ENCODE results near the gene C22orf42. TPM values are rescaled to one million over a fixed set of nuclear protein-coding genes. Genes with fewer than 3 reads are reported as not detected.
A peak's percentile ranks its signal among the peaks of the same experiment; 100 is the strongest.
"Not testable (repeated sequence)": the region's sequence is repeated elsewhere in the genome, so short reads cannot be mapped to it uniquely, and the experiment has no call there.

C22orf42 gene
- total RNA-seq, 4 donors from 2014 or later, result not detected

DNA sequence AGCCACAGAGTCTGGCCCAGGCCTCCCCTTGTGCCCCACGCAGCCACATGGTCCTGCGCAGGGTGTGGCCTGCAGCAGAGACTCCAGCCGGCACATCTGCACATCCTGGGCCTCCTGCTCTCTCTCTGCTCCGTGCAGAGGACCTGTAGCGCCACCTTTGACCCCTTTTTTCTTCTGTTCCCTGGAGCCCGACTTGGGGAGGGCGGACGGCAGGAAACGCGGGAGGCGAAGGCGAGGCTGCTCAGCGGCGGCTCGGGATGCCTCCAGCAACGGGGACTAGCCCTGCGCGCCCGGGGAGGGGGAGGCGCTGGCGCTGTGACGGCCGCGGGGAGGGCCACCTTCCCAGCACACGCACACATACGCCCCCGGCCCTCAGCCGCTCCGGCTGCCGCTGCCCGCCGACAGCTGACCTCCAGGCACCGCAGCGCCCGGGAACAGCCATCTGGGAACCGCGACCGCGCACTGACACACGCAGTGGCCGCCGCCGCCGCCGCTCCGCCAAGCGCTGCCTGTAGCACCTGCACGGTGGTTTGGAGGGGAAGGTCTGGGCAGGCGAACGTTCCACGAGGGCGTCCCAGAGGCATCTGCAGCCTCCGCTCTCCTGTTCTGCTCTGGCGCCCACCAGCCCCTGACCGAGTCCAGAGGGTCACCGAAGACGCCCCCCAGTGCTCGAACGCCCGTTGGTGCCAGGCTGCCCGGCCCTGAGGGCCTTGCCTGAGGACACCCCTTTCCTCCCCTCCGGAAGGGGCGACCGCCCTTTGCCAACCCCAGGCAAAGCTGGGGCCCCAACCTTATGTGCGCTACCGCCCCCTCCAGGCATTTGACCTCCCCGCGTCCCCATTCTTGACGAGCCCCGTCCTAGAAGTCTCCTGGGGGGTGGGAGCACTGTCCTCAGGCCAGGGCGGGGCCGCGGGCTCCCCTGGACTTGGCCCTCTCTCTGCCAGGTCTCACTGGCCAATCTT, 16.9 kb upstream of the C22orf42 start:
- Histone ChIP-seq H3K27ac (no peak overlapping the region), H3K9me3 (no peaks in the 10 kb centered on the region), H3K36me3 (no peaks in the 10 kb centered on the region), H3K27me3 (peaks cover 71% of the 10 kb centered on the region), H3K4me1 (peaks cover 7% of the 10 kb centered on the region), H3K4me3 (peak overlapping the region; percentile 23)
- peak in 1 of 2 donors; percentile 63 for DNase-seq (ENCODE audit: low spot score in 2 of 2)
- no peak for TF ChIP-seq POLR2AphosphoS5 (IDR thresholded peaks at IDR 0.05)
- 45% methylated on average over 2 of the region's 73 CpGs for WGBS

DNA sequence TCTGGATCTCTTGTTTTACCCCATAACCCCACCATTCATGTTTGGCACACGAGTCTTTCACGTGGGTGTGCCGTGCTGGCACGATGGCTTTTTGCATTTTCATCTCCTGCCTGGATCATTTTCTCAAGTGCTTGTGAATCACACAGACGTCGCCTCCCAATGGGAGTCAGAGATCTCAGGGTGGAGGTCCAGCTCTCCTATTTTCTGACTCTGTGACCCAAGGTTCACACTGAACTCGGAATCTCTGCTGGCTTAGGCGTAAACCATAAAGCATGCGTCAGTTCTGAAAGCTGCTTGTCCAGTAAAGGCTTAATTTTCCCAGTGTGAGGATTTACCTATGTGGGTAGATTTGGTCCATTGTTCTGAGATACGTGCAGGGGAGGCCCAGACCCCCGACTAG, 16.0 kb upstream of the C22orf42 start:
- TF ChIP-seq POLR2A (IDR thresholded peaks at IDR 0.05) (no peak), EP300 (IDR thresholded peaks at IDR 0.05) (no peak), POLR2AphosphoS5 (IDR thresholded peaks at IDR 0.05) (no peak)
- TF ChIP-seq, protein P1, sequence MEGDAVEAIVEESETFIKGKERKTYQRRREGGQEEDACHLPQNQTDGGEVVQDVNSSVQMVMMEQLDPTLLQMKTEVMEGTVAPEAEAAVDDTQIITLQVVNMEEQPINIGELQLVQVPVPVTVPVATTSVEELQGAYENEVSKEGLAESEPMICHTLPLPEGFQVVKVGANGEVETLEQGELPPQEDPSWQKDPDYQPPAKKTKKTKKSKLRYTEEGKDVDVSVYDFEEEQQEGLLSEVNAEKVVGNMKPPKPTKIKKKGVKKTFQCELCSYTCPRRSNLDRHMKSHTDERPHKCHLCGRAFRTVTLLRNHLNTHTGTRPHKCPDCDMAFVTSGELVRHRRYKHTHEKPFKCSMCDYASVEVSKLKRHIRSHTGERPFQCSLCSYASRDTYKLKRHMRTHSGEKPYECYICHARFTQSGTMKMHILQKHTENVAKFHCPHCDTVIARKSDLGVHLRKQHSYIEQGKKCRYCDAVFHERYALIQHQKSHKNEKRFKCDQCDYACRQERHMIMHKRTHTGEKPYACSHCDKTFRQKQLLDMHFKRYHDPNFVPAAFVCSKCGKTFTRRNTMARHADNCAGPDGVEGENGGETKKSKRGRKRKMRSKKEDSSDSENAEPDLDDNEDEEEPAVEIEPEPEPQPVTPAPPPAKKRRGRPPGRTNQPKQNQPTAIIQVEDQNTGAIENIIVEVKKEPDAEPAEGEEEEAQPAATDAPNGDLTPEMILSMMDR (IDR thresholded peaks at IDR 0.05), result no peak
- peaks cover 7% of the 10 kb centered on the region for H3K4me1 ChIP-seq
- DNase-seq (ENCODE audit: low spot score in 2 of 2), result peak in 1 of 2 donors; percentile 44
- H3K27ac ChIP-seq, result no peak overlapping the region
- H3K9me3 ChIP-seq, result no peaks in the 10 kb centered on the region
- no peak overlapping the region for H3K4me3 ChIP-seq
- H3K36me3 ChIP-seq, result no peaks in the 10 kb centered on the region
- WGBS, result 74% methylated on average over 11 of the region's 11 CpGs
- peaks cover 65% of the 10 kb centered on the region for H3K27me3 ChIP-seq

DNA sequence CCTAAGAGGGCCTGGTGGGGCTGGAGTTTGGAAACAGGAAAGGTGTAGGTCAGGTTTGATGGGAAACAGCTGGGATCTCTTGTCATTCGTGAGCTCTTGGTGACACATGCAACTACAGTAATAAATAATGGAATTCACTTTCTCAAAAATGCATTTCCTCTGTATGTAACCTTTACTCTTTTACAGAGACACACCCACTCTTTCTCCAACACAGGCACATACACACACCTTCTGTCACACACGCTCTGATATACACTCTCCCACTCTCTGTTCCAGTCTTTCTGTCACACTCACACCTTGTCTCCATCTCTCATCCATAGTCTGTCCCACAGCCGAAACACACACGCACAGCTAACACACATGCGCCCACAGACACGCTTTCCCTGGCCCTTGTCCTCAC, 6.6 kb upstream of the C22orf42 start:
- no peaks in the 10 kb centered on the region for H3K36me3 ChIP-seq
- H3K4me3 ChIP-seq, result no peak overlapping the region
- H3K27ac ChIP-seq, result no peak overlapping the region
- TF ChIP-seq POLR2AphosphoS5 (IDR thresholded peaks at IDR 0.05) (no peak), POLR2A (IDR thresholded peaks at IDR 0.05) (no peak)
- TF ChIP-seq, protein P1 (IDR thresholded peaks at IDR 0.05), result no peak
- H3K9me3 ChIP-seq, result no peaks in the 10 kb centered on the region
- no peaks in the 10 kb centered on the region for H3K4me1 ChIP-seq
- DNase-seq (ENCODE audit: low spot score in 2 of 2), result no peak
- H3K27me3 ChIP-seq, result peaks cover 13% of the 10 kb centered on the region
- WGBS, result 65% methylated on average over 6 of the region's 6 CpGs

DNA sequence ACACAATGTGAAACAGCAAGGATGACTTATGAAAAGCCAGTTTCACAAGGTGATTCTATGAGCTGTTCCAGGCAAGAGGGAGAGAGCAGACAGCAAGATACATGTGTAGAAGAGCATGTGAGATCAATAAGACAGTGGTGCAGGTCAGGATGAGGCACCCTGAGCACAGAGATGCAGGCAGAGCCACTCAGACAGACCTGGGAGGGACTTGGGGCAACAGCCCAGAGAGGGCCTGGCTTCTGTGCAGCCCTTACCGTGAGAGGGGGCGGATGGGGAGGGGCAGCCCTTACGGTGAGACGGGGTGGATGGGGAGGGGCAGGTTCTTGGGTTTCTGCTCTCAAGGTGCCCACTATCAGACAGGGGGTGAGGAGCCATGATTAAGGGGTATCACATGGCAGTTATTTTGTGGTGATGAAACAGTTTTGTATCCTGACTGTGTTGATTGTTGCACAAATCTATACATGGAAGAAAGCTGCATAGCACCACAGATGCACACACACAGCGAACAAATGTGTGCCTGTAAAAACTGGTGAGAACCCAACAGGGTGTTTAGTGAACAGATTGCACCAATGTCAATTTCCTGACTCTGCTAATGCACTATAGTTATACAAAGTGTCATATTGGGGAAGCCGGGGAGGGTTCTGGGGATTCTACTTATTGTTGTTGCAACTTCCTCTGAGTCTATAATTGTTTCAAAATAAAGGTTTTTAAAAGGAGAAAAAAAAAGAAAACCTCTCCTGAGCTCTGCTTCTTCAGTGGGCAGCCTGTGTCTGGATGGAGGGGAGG, 5.2 kb upstream of the C22orf42 start:
- WGBS, result 34% methylated on average over 5 of the region's 6 CpGs
- Histone ChIP-seq H3K36me3 (no peaks in the 10 kb centered on the region), H3K4me3 (no peak overlapping the region), H3K27ac (no peak overlapping the region), H3K27me3 (peaks cover 13% of the 10 kb centered on the region), H3K4me1 (no peaks in the 10 kb centered on the region), H3K9me3 (no peaks in the 10 kb centered on the region)
- TF ChIP-seq POLR2AphosphoS5 (IDR thresholded peaks at IDR 0.05) (no peak), POLR2A (IDR thresholded peaks at IDR 0.05) (no peak), EP300 (IDR thresholded peaks at IDR 0.05) (no peak)
- TF ChIP-seq, protein P1 (IDR thresholded peaks at IDR 0.05), result no peak
- DNase-seq (ENCODE audit: low spot score in 2 of 2), result no peak

DNA sequence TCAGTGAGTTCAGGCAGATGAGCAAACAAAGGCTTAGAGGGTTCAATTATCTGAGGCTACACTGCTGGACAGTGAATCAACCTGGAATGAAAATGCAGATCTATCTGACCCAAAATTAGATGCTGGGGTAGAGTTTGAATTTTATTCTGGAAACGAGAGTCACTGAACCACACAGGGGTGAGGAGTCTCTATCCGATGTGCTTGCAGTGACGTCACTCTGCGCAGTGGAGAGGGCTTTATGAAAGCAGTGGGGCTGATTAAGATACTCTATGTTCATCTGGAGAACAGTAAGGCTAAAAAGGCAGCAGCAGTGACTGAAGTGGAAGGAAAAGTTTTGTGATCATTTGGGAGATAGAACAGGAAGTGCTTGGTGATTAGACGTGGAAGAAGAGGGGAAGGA, 1.3 kb upstream of the C22orf42 start:
- H3K27ac ChIP-seq; H3K4me3 ChIP-seq; DNase-seq (ENCODE audit: low spot score in 2 of 2); H3K36me3 ChIP-seq; H3K9me3 ChIP-seq; H3K4me1 ChIP-seq: not testable (repeated sequence)
- peaks cover 17% of the 10 kb centered on the region for H3K27me3 ChIP-seq
- WGBS, result 78% methylated on average over 5 of the region's 5 CpGs

DNA sequence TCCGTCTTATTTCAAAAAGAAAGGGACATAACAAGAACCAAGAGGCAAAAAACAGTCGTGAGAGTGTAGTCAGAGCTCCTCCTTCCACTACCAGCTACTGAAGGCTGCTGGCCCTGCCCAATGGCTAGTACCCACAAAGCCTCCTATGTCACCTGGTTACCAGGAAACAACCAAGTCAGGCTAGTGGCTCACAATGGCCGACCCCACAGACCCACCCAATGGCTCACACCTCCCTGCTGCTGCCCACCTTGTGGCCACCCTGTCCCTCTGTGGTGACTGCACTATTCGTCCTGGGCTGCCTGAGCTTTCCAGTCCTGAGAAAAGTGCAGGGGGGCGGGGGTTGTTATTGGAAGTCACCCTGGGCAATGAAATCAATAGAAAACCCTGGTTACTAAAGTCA, 1.5 kb downstream of the C22orf42 start:
- not testable (repeated sequence) for H3K4me1 ChIP-seq; H3K4me3 ChIP-seq; H3K27me3 ChIP-seq; DNase-seq (ENCODE audit: low spot score in 2 of 2); H3K9me3 ChIP-seq; H3K36me3 ChIP-seq; H3K27ac ChIP-seq
- 84% methylated on average over 5 of the region's 5 CpGs for WGBS

DNA sequence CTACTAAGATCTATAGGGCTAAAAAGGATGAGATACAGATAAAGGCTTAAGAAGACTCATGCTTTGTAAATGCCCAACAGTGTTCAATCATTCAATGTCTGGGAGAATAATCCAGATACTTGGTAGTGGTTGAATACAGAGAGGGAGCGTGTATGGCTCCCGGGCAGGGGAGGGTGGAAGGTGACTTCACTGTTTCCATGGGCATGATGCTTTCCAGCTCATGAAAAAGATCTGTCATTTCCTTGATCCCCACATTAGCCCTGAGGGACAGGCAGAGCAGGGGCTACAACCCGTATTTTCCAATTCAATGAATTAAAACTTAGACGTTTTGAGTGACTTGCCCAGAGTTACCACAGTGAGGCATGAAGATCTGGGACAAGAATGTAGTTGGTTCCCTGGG, 4.4 kb downstream of the C22orf42 start:
- not testable (repeated sequence) for DNase-seq (ENCODE audit: low spot score in 2 of 2); H3K4me1 ChIP-seq
- 63% methylated on average over 4 of the region's 4 CpGs for whole genome bisulfite sequencing

DNA sequence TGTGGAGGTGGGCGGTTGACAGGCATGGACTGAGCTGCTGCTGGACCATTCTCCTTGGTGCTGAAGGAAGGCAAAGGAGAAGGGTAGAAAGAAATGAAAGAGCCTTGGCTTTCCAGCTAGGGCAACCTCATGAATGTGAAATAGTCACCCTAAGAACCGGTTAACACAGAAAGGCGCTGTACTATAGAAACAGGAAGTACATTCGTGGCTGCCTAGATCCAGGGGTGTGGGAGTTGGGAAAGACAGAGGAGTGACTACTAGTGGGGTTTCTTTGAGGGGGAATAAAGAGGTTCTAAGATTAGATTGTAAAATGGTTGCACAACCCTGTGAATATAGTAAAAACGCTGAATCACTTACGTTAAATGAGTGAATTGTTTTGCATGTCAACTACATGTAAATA, 7.5 kb downstream of the C22orf42 start:
- DNase-seq (ENCODE audit: low spot score in 2 of 2), result not testable (repeated sequence)
- 71% methylated on average over 6 of the region's 6 CpGs for WGBS

More for the DNA sequence above, 4.4 kb downstream of the C22orf42 start:
- H3K9me3 ChIP-seq, H3K36me3 ChIP-seq, H3K27me3 ChIP-seq, H3K4me3 ChIP-seq, H3K27ac ChIP-seq: not testable (repeated sequence)

DNA sequence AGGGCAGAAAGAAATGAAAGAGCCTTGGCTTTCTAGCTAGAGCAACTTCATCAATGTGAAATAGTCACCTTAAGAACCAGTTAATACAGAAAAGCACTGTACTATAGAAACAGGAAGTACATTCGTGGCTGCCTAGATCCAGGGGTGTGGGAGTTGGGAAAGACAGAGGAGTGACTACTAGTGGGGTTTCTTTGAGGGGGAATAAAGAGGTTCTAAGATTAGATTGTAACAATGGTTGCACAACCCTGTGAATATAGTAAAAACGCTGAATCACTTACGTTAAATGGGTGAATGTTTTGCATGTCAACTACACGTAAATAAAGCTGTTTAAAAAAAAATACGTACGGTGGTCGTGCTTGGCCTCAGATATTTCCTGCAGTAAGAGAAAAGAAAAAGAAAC, 8.5 kb downstream of the C22orf42 start:
- not testable (repeated sequence) for H3K9me3 ChIP-seq; H3K4me3 ChIP-seq; H3K36me3 ChIP-seq; DNase-seq (ENCODE audit: low spot score in 2 of 2); H3K4me1 ChIP-seq; H3K27me3 ChIP-seq; H3K27ac ChIP-seq
- WGBS, result 60% methylated on average over 7 of the region's 7 CpGs

More for the DNA sequence above, 7.5 kb downstream of the C22orf42 start:
- not testable (repeated sequence) for H3K4me3 ChIP-seq, H3K4me1 ChIP-seq, H3K36me3 ChIP-seq, H3K27me3 ChIP-seq, H3K9me3 ChIP-seq, H3K27ac ChIP-seq

DNA sequence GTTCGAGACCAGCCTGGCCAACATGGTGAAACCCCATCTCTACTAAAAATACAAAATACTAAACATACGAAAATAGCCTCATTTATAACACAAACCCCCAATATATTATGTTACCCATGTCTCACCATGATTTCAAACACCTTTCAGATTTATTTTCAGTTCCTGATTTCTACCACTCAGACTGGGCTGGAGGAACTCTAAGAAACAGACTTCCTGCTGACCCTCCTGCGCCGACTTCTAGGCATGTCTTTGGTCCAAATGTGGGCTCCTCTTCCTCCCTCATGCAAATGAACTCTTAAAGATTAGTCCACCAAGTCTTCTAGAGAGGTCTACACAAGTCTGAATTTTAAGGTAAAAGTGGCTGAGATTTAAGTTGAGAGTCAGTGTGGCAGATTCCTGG, 10.7 kb downstream of the C22orf42 start:
- not testable (repeated sequence) for H3K4me1 ChIP-seq; H3K27me3 ChIP-seq; DNase-seq (ENCODE audit: low spot score in 2 of 2); H3K36me3 ChIP-seq; H3K4me3 ChIP-seq; H3K27ac ChIP-seq; H3K9me3 ChIP-seq
- 84% methylated on average over 4 of the region's 4 CpGs for WGBS
